Activated gamma-delta T cell (primary cell): ENCODE measurements around the gene PDLIM5.
"Not testable (repeated sequence)": the region's sequence is repeated elsewhere in the genome, so short reads cannot be mapped to it uniquely, and the experiment has no call there.

Experiments used
- DNase-seq: peaks from one replicate; lab custom pipeline; 2025; lab: John Stamatoyannopoulos, UW

PDLIM5 gene

DNA sequence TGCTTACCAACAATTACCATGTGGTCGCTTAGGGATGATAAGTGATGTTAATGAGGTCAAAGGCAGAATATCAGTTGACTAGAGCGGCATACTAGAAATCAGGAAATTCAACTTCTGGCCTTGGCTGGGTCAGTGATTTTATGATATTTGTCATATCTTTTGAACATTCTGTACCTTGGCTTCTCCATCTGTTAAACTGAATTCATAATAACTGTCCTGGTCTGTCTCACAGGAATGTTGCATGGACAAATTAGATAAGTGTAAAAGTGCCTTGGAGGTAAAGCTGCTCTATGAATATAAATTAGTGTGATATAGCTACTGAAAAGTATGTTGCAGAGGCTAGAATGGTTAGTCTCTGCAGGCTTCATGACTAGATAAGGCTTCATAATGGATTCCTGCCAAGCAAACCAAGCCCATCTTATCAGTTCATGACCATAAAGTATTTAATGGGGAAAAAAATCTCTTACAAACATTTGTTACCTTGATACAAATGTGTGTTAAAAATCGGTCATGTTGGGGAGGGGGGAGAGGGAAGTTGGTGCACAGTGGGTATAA, 201.4 kb downstream of the PDLIM5 start:
- no peak for DNase-seq

DNA sequence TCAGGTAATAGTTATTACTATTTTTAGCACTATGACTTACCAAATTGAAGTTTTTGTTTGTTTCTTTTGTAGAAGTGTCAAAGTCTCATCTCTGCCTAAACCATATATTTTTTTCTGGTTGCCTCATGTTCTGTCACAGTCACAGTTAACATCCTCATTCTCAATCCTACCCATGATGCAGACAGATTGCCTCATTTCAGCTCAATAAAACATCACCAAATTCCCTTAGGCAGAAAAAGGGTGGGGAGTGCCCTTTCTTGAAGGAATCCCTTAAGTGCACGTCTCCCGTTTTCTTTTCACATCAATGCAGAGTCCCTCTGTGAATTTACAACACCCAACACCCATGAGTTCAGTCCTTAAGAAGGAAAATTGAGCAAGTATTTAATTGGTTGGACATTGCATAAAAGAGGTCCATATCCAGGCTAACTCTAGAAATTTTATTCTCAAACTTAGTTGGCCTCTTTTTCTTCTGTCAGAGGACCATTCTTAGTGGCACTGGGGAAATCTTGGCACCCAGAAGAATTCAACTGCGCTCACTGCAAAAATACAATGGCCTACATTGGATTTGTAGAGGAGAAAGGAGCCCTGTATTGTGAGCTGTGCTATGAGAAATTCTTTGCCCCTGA, 202.4 kb downstream of the PDLIM5 start:
- DNase-seq, result no peak

DNA sequence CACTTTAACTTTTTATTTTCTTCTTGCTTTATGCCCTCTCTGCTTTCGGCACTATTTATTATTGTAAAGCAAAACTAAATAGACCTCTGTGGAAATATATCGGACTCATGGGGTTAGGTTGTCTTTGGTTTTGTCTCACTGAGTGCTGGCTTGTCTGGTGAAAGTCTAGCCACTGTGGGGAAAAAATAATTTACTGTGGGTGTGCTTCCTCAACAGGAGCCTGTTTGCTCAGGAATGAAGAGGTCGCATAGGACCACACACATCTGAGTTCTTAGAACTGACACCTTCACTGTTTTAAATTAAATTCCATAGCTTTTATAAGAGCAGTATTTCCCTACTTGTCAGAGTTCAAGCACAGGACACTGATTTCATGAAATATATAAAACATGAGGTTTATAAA, 203.0 kb downstream of the PDLIM5 start:
- DNase-seq, result no peak

DNA sequence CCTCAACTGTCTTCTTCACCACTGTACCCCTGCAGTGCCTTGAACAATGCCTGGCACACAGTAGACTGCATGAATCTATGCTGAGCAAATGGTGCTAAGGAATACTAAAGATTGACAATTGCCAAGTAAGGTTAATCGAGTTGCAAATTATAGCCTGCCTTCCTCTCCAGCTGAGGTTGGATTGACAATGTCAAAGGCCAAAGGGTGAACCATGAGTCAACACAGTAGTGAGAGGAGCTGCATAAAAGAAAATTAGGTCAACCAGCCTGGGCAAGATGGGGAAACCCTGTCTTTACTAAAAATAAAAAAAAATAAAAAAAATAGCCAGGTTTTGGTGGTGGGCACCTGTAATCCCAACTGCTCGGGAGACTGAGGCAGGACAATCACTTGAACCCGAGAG, 208.9 kb downstream of the PDLIM5 start:
- DNase-seq, result no peak

DNA sequence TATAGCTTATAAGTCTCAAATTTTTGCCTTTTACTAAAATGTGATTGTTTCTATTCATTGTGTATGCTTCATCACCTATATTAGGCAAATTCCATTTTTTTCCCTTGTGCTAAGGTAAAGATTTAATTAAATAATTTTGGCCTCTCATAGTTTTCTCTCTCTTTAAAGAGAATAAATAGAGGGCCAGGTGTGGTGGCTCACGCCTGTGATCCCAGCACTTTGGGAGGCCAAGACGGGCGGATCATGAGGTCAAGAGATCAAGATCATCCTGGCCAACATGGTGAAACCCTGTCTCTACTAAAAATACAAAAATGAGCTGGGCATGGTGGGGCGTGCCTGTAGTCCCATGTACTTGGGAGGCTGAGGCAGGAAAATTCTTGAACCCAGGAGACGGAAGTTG, 213.3 kb downstream of the PDLIM5 start:
- DNase-seq, result not testable (repeated sequence)

DNA sequence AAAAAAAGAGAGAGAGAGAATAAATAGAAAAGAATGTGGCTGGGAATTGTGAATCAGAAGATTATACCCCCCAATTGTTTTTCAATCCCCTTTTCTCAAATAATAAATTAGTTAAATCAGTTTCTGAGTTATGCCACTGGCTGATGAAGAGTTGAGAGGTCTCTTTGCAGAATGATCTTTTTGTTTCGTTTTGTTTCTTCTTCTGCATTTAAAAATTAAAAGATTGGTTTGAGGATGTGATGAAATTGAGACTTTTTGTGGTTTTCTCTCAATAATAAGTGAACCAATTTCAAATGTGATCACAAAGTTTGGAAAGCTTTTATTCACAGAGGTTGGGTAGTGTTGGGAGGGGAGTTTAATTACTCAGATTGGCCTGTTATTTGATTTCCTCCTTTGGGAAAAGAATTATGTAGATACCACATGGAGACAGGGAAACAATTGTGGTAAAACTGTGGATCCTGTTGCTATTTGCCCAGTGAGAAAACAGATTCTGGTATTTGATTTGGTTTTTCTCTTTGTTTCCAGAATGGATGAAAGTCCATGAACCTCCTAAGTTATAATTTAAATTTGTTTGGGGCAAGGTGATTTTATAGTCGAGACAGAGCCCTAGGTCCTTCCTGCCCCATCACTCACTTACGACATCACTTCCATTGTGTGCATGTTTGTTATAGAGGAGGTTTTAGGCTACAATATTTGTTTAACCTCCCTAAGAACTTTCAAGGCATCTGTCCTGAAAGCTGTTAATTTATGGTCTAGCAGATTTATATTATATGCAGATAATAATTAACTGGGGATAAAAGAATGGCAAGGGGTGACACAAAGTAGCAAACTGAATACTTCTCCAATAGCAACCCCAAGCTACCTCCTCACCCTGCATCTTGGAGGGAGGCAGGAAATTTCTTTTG, 214.0 kb downstream of the PDLIM5 start:
- DNase-seq, result no peak

DNA sequence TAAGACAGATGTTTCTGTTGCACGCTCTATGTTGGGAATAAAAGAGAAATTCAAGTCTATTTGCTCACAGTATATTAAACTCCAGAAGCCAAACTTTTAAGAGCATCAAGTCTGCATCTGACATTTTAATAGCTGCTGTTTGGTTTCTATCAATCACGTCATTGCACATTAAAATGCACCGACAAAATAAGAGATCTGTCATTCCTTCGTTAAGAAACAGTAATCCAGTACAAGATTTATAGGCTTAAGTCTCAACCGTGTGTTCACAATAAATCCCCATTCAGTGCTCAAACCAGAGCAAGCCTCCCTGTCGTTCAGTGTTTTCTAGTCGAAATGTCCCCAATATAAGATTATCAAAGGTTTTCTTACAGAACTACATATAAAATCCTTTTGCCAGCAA, 217.0 kb downstream of the PDLIM5 start:
- DNase-seq, result no peak

- no peak for DNase-seq
Measured at GRCh38 chr4:94669672-94670664, 218.2 kb downstream of the PDLIM5 start.

DNA sequence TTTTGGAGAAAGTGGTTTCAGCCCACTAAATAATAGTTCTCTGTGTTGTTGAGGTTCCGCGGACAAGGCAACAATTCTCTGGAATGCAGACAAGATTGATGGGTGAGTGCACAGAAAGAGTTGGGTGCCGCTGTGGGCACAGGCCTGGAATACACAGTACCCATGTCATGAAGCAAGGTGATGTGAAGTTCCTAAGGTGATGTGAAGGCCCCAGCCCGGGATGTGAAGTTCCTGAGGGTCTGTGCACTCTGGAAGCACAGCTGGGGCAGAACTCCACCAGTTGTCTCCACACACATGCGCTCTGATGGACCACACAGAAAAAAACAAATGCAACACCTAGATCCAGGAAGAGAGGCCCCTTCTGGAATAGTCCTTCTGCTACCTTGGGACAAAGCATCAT, 219.4 kb downstream of the PDLIM5 start:
- no peak for DNase-seq

- no peak for DNase-seq
Measured at GRCh38 chr4:94673961-94674360, 222.2 kb downstream of the PDLIM5 start.

DNA sequence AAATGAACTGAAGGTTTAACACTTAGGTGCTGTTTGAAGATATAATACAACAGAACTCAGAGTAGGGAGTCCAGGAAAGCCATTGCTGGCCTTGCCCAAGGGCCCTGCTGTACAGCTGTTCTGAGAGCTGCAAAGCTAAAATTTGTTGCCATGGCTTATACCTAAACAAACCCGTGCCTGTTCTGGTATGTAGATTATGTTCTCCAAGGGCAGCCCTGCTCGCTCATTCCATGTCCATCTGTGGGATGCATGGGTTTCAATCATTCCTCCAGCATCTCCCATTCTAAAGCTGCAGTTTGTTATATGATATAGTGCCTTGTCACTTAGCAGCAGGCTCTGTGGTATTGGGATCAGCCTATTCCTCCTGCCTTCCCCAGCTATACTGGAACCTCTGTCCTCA, 225.2 kb downstream of the PDLIM5 start:
- no peak for DNase-seq

- no peak for DNase-seq
Measured at GRCh38 chr4:94678896-94679295, 227.2 kb downstream of the PDLIM5 start.

GRCh38 chr4:94680176-94680862, 228.6 kb downstream of the PDLIM5 start:
- DNase-seq, result no peak

DNA sequence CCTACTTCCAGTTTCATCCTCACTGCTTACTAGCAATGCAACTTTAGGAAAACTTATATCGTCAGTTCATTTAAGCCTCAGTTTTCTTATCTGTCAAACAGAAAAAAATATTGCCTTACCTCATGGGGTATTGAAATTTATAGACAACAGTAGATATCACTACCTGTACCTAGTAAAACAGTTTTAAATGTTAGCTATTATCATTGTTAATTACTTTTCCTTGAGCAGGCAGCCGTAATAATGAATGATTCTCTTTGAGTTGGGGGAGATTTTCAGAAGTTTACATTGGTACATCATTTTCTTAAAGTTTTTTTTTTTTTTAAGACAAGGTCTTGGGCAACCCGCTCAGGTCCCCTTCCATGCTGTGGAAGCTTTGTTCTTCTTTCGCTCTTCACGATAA, 234.3 kb downstream of the PDLIM5 start:
- DNase-seq, result no peak

DNA sequence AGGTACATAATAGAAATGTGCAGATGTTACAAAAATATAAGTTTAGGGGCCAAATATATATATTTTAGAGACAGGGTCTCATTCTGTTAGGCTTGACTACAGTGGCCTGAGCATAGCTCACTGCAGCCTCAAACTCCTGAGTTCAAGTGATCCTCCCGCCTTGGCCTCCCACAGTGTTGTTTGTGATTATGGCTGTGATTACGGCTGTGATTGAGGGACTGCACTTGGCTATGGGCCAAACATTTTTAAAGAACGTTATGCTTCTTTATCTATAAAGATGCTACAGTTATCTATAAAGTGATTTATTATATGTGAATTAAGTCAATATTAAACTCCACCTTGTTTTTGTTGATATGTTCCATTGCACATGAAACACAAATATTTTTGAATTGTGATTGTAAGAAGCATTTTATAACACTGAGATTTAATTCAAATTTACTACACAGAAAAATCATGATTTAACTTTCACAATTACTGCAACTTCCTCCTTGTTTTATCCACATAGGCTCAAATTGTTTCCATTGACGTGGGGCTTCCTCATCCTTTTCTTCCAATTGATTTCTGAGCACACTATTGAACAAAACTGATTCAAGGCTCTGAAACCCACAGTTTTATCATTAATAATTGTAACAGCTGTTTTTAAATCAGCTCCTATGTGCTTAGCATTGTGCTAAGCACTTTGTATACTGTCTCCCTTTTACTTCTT, 237.6 kb downstream of the PDLIM5 start:
- DNase-seq, result no peak

- no peak for DNase-seq
Measured at GRCh38 chr4:94690851-94691254, 239.1 kb downstream of the PDLIM5 start.

DNA sequence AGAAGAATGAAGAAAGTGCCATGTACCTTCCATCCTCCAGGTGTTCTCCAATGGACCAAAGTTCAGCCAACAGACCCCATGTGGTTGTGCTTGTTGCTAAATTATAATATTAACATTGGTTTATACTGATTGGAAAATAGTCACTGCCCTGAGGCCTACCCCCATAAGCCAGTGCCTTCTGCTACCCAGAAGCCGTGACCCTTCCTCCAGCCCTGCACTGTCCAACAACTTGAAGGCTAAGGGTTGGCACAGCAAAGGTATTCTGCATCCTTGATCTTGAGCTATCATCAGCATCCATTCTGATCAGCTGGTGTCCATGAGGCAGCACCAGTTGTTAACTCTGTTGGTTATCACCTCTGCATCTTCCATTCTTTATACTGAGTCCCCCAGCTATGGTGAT, 239.8 kb downstream of the PDLIM5 start:
- no peak for DNase-seq

- DNase-seq, result no peak
Measured at GRCh38 chr4:94695384-94695783, 243.6 kb downstream of the PDLIM5 start.

DNA sequence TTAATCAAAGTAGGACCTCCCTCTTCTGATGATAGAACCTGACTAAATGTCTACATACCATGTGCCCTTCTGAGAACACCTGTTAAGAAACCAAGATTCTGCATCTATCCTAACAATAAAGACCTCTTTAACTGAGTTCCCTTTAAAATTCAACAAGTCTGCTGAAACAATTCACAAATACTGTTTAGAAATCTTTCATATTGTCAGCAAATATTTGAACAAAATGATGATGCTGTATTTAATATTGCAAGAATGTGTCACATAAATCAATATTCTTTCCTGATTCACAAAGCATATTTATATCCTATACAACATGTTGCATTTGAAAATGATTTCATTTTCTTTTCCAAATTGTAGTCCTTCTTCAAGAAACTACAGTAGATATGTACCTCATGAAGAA, 246.4 kb downstream of the PDLIM5 start:
- DNase-seq, result no peak

DNA sequence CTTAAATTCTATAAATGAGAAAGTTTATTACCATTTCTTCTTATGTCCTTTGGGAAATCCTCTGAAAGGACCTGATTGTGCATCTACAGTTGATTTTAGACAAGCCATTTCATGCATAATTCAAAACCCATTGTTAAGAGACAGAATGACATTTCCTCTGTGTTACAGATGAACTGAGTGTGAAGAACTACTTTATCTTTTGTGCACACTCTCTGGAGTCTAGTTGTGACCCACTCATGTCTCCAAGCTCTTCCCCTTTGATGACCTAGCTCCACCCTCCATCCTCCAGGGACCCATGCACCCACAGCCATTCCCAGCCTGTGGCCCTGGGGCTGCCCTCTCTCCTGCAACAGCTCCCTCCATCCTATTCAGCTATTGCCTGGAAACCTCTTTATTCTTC, 248.6 kb downstream of the PDLIM5 start:
- DNase-seq, result no peak
